TTC549 (cell line): ENCODE results near the gene EXD2.
"Not testable (repeated sequence)": the region's sequence is repeated elsewhere in the genome, so short reads cannot be mapped to it uniquely, and the experiment has no call there.

Experiments
- FAIRE-seq: peaks from 2 replicates; lab custom pipeline; 2012; peaks lifted over from hg19 to GRCh38; lab: Jason Lieb, UNC

EXD2 gene

GRCh38 chr14:69204753-69205152, 13.5 kb downstream of the EXD2 start:
- no peak for FAIRE-seq

GRCh38 chr14:69207435-69208041, 16.2 kb downstream of the EXD2 start:
- no peak for FAIRE-seq

GRCh38 chr14:69208666-69209065, 17.4 kb downstream of the EXD2 start:
- no peak for FAIRE-seq

DNA sequence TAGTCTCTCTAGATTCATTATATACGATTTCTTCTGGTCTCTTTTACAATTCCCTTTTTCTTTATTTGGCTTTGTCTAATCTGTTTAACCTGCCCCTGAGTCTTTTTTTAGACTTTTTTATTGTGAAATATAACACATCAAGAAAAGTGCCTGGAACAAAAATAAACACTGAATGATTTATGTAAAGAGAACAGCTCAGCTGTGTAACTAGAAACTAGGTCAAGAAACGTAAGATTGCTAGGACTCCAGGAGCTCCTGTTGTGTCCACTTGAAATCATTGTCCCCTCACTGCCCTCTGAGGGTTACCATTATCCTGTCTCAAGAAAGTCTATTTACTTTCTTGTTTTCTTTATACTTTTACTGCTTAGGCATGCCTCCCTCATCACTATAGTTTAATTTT, 23.1 kb downstream of the EXD2 start:
- FAIRE-seq, result no peak

DNA sequence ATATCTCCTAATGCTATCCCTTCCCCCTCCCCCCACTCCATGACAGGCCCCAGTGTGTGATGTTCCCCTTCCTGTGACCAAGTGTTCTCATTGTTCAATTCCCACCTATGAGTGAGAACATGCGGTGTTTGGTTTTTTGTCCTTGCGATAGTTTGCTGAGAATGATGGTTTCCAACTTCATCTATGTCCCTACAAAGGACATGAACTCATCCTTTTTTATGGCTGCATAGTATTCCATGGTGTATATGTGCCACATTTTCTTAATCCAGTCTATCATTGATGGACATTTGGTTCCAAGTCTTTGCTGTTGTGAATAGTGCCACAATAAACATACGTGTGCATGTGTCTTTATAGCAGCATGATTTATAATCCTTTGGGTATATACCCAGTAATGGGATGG, 26.4 kb downstream of the EXD2 start:
- not testable (repeated sequence) for FAIRE-seq

GRCh38 chr14:69224946-69225345, 33.6 kb downstream of the EXD2 start:
- no peak for FAIRE-seq

DNA sequence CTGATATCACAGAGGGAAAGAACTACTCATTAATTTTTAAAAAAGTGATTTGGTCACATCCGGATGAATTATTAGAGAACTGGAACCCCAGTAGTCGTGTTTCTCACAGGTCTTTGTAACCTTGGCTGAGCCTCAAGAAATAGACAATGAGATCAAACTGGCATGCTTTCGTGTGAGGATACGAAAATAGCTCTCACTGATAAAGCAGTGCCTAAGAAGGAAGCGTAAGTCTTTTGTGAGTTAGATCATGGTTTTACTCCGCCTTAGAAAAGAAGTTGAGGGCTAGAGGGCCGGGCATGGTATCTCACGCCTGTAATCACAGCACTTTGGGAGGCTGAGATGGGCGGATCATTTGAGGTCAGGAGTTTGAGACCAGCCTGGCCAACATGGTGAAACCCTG, 34.9 kb downstream of the EXD2 start:
- no peak for FAIRE-seq

DNA sequence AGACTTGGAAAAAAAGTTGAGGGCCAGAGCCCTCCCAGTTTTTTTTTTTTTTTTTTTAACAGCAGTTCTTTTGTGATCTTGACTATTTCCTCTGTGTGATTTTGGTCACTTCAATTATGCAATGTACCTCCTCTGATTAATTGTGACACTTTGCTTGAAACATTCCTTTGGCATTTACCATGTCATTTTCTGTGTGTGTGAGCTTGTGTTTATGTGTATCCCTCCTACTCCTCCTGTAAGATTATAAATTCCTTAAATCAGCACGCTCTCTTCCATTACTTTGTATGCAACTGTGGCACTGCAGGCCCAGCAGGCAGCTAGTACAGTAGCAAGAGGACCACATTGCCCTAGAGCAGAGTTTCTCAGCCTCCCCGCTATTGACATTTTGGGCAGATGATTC, 35.4 kb downstream of the EXD2 start:
- FAIRE-seq, result no peak

DNA sequence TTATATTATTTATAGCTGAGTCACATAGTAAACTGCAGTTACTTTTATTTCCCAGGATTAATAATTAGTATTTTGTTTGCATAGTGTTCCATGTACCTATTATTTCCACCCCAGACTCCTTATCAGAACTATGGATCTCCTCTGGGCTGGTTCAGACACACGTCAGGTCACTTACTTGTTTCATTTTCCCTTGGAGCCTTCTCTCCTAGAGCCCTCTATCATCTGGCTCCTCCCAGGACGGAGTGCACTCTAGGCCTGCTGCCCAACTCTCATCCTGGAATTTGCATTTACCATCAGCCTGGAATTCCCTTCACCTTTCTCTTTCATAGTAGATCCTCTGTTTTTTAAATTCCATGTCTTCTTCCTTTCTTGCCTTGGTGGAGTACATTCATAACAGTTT, 40.2 kb downstream of the EXD2 start:
- no peak for FAIRE-seq

DNA sequence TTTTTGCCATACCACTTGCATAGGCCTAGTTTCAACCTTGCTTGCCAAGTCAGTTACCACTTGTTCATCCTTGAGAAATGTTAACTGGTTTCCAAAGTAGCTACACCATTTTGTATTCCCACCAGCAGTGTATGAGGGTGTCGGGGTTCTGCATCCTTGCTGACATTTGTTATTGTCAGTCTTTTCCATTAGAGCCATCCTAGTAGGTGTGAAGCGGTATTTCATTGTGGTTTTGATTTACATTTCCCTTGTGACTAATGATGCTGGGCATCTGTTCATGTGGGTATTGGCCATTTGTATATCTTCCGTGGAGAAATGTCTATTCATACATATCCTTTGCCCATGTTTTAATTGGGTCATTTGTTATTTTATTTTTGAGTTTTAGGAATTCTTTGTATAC, 41.1 kb downstream of the EXD2 start:
- FAIRE-seq, result no peak

DNA sequence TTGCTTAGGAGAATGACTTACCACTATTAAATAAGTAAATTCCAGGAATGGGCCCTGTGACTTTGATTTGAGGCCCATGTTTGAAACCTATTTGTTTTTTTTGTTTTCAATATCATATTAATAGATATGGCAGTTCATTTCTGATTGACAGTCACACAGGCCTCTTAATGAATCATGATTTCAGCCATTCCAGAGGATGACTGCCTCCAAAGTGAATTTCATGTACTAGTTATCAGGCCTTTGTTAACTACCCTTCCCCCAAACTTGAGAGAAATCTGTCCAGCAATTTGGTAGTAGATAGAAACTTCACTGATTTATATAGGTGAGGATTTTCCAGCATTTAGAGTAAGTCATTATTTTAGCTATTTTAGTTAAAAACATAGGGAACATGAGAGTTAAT, 42.8 kb downstream of the EXD2 start:
- FAIRE-seq, result no peak

DNA sequence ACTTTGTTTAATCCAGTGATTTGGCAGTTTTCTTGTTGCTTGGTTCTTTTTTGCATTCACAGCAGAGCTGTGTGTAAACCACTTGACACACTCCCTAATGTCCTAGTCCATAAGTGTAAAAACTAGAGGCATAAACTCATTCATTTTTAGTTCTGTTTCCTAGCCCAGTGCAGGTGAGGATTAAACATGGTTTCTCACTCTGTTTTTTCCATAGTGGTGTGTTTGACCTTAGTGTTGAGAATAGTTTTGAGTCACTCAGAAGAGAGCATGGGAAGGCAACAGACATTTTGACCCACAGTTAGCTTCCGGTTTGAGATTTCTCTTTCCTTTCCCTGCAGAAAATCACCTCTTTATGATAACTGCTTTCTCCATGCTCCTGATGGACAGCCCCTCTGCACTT, 44.4 kb downstream of the EXD2 start:
- no peak for FAIRE-seq

DNA sequence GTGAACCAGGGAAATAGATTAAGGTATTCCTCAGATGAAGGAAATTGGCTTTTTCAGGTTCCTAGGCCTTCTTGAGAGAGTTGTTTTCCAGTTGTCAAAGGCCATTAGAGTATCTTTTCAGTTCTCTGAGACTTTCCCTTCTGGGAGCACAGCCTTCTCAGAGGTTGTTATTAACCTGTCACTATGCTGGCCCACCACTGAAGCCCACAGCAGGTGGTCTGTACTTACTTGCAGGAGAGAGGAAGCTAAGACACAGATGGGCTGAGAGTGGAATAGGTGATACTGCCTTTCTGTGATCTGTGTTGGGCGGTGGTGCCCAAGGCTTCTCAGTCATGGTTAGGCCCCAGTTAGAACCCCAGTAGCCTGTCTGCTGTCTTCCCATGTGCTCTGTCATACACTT, 45.8 kb downstream of the EXD2 start:
- no peak for FAIRE-seq

DNA sequence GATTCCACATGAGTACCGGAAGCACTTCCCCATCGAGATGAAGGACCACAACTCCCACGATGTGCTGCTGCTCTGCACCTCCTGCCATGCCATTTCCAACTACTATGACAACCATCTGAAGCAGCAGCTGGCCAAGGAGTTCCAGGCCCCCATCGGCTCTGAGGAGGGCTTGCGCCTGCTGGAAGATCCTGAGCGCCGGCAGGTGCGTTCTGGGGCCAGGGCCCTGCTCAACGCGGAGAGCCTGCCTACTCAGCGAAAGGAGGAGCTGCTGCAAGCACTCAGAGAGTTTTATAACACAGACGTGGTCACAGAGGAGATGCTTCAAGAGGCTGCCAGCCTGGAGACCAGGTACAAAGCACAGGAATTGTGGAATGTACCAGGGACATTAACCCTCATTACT, 46.3 kb downstream of the EXD2 start:
- FAIRE-seq, result no peak

DNA sequence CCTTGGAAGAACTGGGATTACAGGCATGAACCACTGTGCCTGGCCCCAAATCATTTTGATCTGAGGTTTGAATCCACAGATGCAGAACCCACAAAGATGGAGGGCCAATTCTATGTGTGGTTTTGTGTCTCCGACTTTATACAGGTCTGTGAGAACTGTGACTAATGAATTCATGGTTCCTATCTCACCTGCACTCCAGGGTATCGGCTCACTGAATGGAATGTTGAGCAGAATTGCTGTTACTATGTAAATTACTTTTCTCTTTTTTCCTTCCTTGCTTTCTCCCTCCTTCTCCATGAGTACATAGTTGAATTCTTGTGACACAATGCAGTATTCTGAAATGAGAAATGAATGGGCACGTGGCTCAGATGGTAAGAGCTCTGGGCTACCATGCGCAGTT, 47.6 kb downstream of the EXD2 start:
- no peak for FAIRE-seq

- FAIRE-seq, result no peak
Measured at GRCh38 chr14:69240527-69241173, 49.4 kb downstream of the EXD2 start.

DNA sequence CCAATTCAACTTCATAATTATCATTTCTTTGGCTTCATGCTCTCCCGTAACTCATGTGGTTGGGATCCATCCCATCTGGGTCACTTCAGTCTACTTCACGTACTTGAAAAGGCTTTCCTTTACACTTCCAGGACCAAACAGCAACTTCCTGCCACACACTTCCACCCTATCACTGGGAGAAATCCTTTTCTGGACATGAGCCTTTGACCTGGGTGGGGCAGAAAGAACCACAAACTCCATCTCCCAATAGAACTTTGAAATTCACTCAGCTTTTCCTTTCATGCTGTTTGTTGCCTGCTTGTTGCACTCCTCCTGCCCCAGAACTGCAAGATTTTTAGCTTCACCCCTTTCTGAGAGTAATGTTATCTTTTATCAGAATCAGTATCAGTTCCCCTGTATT, 50.3 kb downstream of the EXD2 start:
- FAIRE-seq, result no peak

- peak; percentile 69 for FAIRE-seq
Measured at GRCh38 chr14:69242311-69243224, 51.3 kb downstream of the EXD2 start.

DNA sequence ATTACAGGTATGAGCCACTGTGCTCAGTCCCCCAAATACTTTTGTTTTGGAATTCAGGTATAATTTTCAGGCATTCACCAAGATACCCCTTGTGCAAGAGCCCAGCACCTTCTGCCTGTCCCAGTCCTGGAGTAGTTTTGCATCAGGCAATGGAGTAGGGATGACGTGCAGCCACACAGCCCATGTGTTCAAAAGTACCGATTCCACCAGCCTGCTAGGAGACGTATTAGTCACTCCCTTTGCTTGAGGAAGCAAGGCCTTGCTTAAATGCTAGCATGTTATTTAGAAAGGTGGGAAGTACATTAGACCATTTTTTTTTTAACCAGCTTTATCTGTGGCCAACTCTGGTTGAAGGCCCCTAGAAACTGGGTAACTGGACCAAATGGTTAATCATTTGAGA, 53.6 kb downstream of the EXD2 start:
- FAIRE-seq, result no peak

DNA sequence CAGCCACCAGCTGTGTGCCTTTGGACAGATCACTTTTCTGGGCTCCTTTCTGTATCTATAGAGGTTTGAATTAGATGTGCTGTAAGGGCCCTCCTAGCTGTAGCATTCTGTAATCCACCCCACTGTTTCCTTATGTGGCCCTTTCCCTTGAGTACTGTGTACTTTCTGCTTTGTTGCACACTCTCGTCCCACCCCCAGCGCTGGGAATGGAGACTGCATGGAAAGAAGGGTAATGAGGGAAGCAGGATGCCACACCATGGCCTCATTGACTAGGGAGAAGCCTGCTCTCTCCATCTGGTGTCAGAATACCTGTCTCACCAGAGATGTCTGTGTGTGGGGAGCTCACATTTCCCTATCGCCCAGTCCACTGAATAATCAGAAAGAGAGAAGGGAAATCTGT, 55.0 kb downstream of the EXD2 start:
- no peak for FAIRE-seq

- FAIRE-seq, result no peak
Measured at GRCh38 chr14:69247676-69248440, 56.6 kb downstream of the EXD2 start.

GRCh38 chr14:69249603-69250002, 58.3 kb downstream of the EXD2 start:
- no peak for FAIRE-seq

DNA sequence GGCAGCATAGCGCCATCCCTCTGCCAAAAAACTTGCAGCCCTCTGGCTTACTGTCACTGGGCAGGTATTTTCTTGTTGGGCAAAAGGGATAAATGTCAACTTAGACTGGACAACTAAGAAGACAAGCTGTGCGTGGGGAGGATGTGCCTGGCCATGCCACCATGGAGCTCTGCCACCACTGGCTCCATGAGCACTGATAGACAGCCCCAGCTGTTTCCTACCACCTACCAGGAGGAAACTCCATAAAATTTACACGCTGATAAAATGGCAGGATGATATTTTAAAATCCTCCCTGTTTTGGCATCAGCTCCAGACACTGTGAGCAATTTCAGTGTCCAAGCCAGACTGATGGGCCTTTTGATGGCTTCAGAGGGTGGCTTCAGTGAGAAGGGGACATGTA, 61.6 kb downstream of the EXD2 start:
- FAIRE-seq, result no peak
